Measurements from ENCODE around the gene VAV3. TPM values are rescaled to one million over a fixed set of nuclear protein-coding genes. Genes with fewer than 3 reads are reported as not detected.

Gene VAV3
- polyA plus RNA-seq, 3 donors = 5.4 to 9.2 (median 9.0) TPM

- Histone ChIP-seq H2AFZ (ENCODE audit: insufficient read depth, low read depth, low read length, poor library complexity, severe bottlenecking) (no peak overlapping the region), H3K4me1 (ENCODE audit: control insufficient read depth in 1 of 2, insufficient read depth in 2 of 2, low read length in 2 of 2) (no peaks in the 10 kb centered on the region), H3K4me2 (replicated peaks; ENCODE audit: extremely low read depth, low read length, poor library complexity, severe bottlenecking) (no peak overlapping the region), H4K20me1 (ENCODE audit: insufficient read depth, low read length) (no peaks in the 10 kb centered on the region), H3K79me2 (ENCODE audit: insufficient read depth, low read length) (no peaks in the 10 kb centered on the region), H3K27ac (ENCODE audit: low read depth in 1 of 2, low read length in 2 of 2) (no peak overlapping the region), H3K27me3 (ENCODE audit: control insufficient read depth in 2 of 2, insufficient read depth in 2 of 2, low read length in 2 of 2) (no peaks in the 10 kb centered on the region), H3K4me3 (replicated peaks in 1 of 3; ENCODE audit: low read depth in 2 of 3, low read length in 3 of 3) (no peak overlapping the region), H3K9me3 (replicated peaks in 1 of 2; ENCODE audit: control insufficient read depth in 1 of 2, insufficient read depth in 1 of 2, low read length in 2 of 2) (no peaks in the 10 kb centered on the region), H3K9ac (ENCODE audit: insufficient read depth, low read length, poor library complexity, severe bottlenecking) (no peak overlapping the region), H3K36me3 (replicated peaks in 1 of 2; ENCODE audit: control insufficient read depth in 1 of 2, insufficient read depth in 2 of 2, low read length in 2 of 2) (no peaks in the 10 kb centered on the region)
- H3K36me3 Mint-ChIP-seq = peaks cover 4 to 6% of the 10 kb centered on the region in 2 donors
- intact Hi-C loops (cut with micrococcal nuclease) = no loop called here
- WGBS (ENCODE audit: insufficient coverage) = 100% methylated on average over 2 of the region's 3 CpGs
- H3K9me3 Mint-ChIP-seq = no peaks in the 10 kb centered on the region
- no peaks in the 10 kb centered on the region for H3K4me1 Mint-ChIP-seq
- no peaks in the 10 kb centered on the region for H3K27me3 Mint-ChIP-seq (ENCODE audit: low read depth in 3 of 3)
- no peak for DNase-seq
- H3K27ac Mint-ChIP-seq = peak overlapping the region in 1 of 7 donors; percentile 66
- TF ChIP-seq CTCF (IDR thresholded peaks at IDR 0.05) = no peak
- no peak overlapping the region for H3K4me3 Mint-ChIP-seq
Measured at GRCh38 chr1:107649023-107649422, 316.0 kb downstream of the VAV3 start.

- H3K4me3 Mint-ChIP-seq = no peak overlapping the region
- no peaks in the 10 kb centered on the region for H3K27me3 ChIP-seq (ENCODE audit: control insufficient read depth in 2 of 2, insufficient read depth in 2 of 2, low read length in 2 of 2)
- H4K20me1 ChIP-seq (ENCODE audit: insufficient read depth, low read length) = no peaks in the 10 kb centered on the region
- H3K27ac ChIP-seq (ENCODE audit: low read depth in 1 of 2, low read length in 2 of 2) = no peak overlapping the region
- no peaks in the 10 kb centered on the region for H3K79me2 ChIP-seq (ENCODE audit: insufficient read depth, low read length)
- H3K27me3 Mint-ChIP-seq (ENCODE audit: low read depth in 3 of 3) = no peaks in the 10 kb centered on the region
- H3K36me3 Mint-ChIP-seq = peaks cover 2 to 4% of the 10 kb centered on the region in 2 donors
- no peak overlapping the region for H3K9ac ChIP-seq (ENCODE audit: insufficient read depth, low read length, poor library complexity, severe bottlenecking)
- H3K4me3 ChIP-seq (replicated peaks in 1 of 3; ENCODE audit: low read depth in 2 of 3, low read length in 3 of 3) = no peak overlapping the region
- no peaks in the 10 kb centered on the region for H3K36me3 ChIP-seq (replicated peaks in 1 of 2; ENCODE audit: control insufficient read depth in 1 of 2, insufficient read depth in 2 of 2, low read length in 2 of 2)
- H3K9me3 Mint-ChIP-seq = no peaks in the 10 kb centered on the region
- H2AFZ ChIP-seq (ENCODE audit: insufficient read depth, low read depth, low read length, poor library complexity, severe bottlenecking) = no peak overlapping the region
- H3K4me2 ChIP-seq (replicated peaks; ENCODE audit: extremely low read depth, low read length, poor library complexity, severe bottlenecking) = no peak overlapping the region
- intact Hi-C loops (cut with micrococcal nuclease) = no loop called here
- TF ChIP-seq CTCF (IDR thresholded peaks at IDR 0.05) = no peak
- H3K4me1 Mint-ChIP-seq = no peaks in the 10 kb centered on the region
- H3K9me3 ChIP-seq (replicated peaks in 1 of 2; ENCODE audit: control insufficient read depth in 1 of 2, insufficient read depth in 1 of 2, low read length in 2 of 2) = no peaks in the 10 kb centered on the region
- no peak for DNase-seq
- H3K4me1 ChIP-seq (ENCODE audit: control insufficient read depth in 1 of 2, insufficient read depth in 2 of 2, low read length in 2 of 2) = no peaks in the 10 kb centered on the region
- no peak overlapping the region for H3K27ac Mint-ChIP-seq
Measured at GRCh38 chr1:107648071-107648470, 316.9 kb downstream of the VAV3 start.

Data from CD14-positive monocyte (primary cell).